GM12878 (cell line): ENCODE data around the gene CORO7. TPM values are rescaled to one million over a fixed set of nuclear protein-coding genes. Genes with fewer than 3 reads are reported as not detected.

Experiments
- ATAC-seq: fragments of 200-7000 bp; cut with Tn5 transposase; 3 replicates; pipeline ENCODE4 v1.9.1; 2020; ENCODE audit warnings: mild to moderate bottlenecking, moderate library complexity
- BruUV-seq: library from RNA; stranded (reverse); fragments of 400-500 nt; replicated peaks from 2 replicates; lab custom pipeline; 2021; lab: Mats Ljungman, UMichigan
- CTCF ChIA-PET: fragments of 300-600 bp; sonication (Branson Sonifier 250); formaldehyde crosslinking; extraction: SDS; loops from one replicate; lab custom pipeline; 2021; ENCODE audit warnings: inconsistent platforms; lab: Yijun Ruan, JAX
- POLR2A ChIA-PET: fragments of 350-600 bp; formaldehyde crosslinking; extraction: SDS; loops from one replicate; lab custom pipeline; 2021; ENCODE audit warnings: inconsistent platforms; lab: Charles Lee
- RAD21 ChIA-PET: fragments of 300-600 bp; sonication (Branson Sonifier 250); formaldehyde crosslinking; loops from one replicate; lab custom pipeline; 2023; ENCODE audit warnings: antibody characterized with exemption; ENCODE audit not compliant: unreplicated experiment; lab: Charles Lee
- SMC1A ChIA-PET: fragments of 300-600 bp; sonication (Branson Sonifier 250); formaldehyde crosslinking; loops from one replicate; lab custom pipeline; 2023; ENCODE audit not compliant: unreplicated experiment, uncharacterized antibody; lab: Charles Lee
- DNase-seq: peaks from one replicate; pipeline ENCODE4 v3.0.0-alpha.2; 2011; ENCODE audit warnings: low read depth, low spot score
- FAIRE-seq: peaks from 3 replicates; lab custom pipeline; 2011; peaks lifted over from hg19 to GRCh38; lab: Jason Lieb, UNC
- H2AFZ ChIP-seq: 2 replicates; pipeline ENCODE4 v1.6.0; 2011; ENCODE audit warnings: low read depth, low read length, control low read depth; ENCODE audit not compliant: control insufficient read depth
- H3K27ac ChIP-seq: 2 replicates; pipeline ENCODE4 v1.5.1; 2011; ENCODE audit warnings: control low read depth; ENCODE audit not compliant: control insufficient read depth, insufficient read depth
- H3K27me3 ChIP-seq, 2 experiments: replicated peaks in 1 of 2; 2 replicates each; pipeline versions ENCODE4 v1.6.0 to v1.6.1; 2011; ENCODE audit warnings: low read length in 1 of 2; ENCODE audit not compliant: control insufficient read depth in 2 of 2, insufficient read depth in 2 of 2
- H3K36me3 ChIP-seq, 2 experiments: 2 replicates each; pipeline ENCODE4 v1.5.1; 2011; ENCODE audit warnings: low read length in 1 of 2; ENCODE audit not compliant: control insufficient read depth in 2 of 2, insufficient read depth in 2 of 2
- H3K4me1 ChIP-seq: 2 replicates; pipeline ENCODE4 v1.6.1; 2011; ENCODE audit warnings: mild to moderate bottlenecking, low read length, moderate library complexity, mixed read lengths; ENCODE audit not compliant: control insufficient read depth, insufficient read depth
- H3K4me2 ChIP-seq: 2 replicates; pipeline ENCODE4 v1.6.0; 2011; ENCODE audit warnings: control low read depth; ENCODE audit not compliant: control insufficient read depth, insufficient read depth
- H3K4me3 ChIP-seq: fragments of 200-600 bp; sonication (generic); 2 replicates; pipeline ENCODE4 v1.5.1; 2016
- H3K79me2 ChIP-seq: 2 replicates; pipeline ENCODE4 v1.6.0; 2011; ENCODE audit warnings: low read length; ENCODE audit not compliant: control insufficient read depth, insufficient read depth
- H3K9ac ChIP-seq: 2 replicates; pipeline ENCODE4 v1.8.0; 2011; ENCODE audit warnings: low read length, control low read depth, mixed read lengths; ENCODE audit not compliant: control insufficient read depth, insufficient read depth
- H3K9me3 ChIP-seq: replicated peaks from 3 replicates; pipeline ENCODE4 v1.5.1; 2011; ENCODE audit warnings: mild to moderate bottlenecking, low read length; ENCODE audit not compliant: control insufficient read depth, insufficient read depth
- H4K20me1 ChIP-seq: 2 replicates; pipeline ENCODE4 v1.6.0; 2011; ENCODE audit not compliant: control insufficient read depth, insufficient read depth
- JUND ChIP-seq: IDR thresholded peaks from 2 replicates; pipeline ENCODE4 v1.6.1; 2012; ENCODE audit warnings: low read depth, mild to moderate bottlenecking, low read length, improper control_type of control experiment, moderate library complexity
- POLR2A ChIP-seq: IDR thresholded peaks from 2 replicates; pipeline ENCODE4 v1.6.1; 2011; ENCODE audit warnings: low read depth, mild to moderate bottlenecking, low read length
- WGBS: methylation state at CpG from one replicate; pipeline ENCODE4 v1.1.6; 2016; ENCODE audit warnings: low lambda C conversion rate; ENCODE audit not compliant: insufficient replicate concordance, insufficient coverage; ENCODE audit errors: missing lambda C conversion rate; 5-methylcytosine and 5-hydroxymethylcytosine counted together
- in situ Hi-C: fragments of 300-500 bp; cut with MboI; formaldehyde crosslinking; loops from 9 replicates; pipeline ENCODE4 v1.14.3; 2018; ENCODE audit warnings: mixed read lengths
- intact Hi-C: fragments of 100-400 bp; cut with micrococcal nuclease; formaldehyde crosslinking; loops from one replicate; pipeline ENCODE4 v1.14.2; 2022; ENCODE audit not compliant: unreplicated experiment
- polyA plus RNA-seq, 11 experiments: library from polyadenylated mRNA; depleted of rRNA in 4 of 11; unstranded in 6 of 11; stranded (reverse) in 5 of 11; fragments of >200 nt; fragmentation: Nextera tagmentation in 4 of 11; fragmentation: Illumina TruSeq in 1 of 11; extraction: Ambion mirVana in 4 of 11; extraction: Trizol in 1 of 11; gene quantifications; 1 replicate in 1 of 11; 2 replicates in 10 of 11; pipeline versions ENCODE4 v1.2.1 to v1.2.3, GENCODE V29; 2011 to 2016; ENCODE audit warnings: inconsistent platforms in 2 of 11, missing spikeins in 2 of 11, low read depth in 1 of 11
- total RNA-seq, 4 experiments: library from RNA; depleted of rRNA in 3 of 4; stranded (reverse); fragments of >200 nt in 3 of 4; fragmentation: Illumina TruSeq in 1 of 4; extraction: Trizol in 1 of 4; gene quantifications; 2 replicates each; pipeline versions ENCODE4 v1.2.1 to v1.2.3, GENCODE V29; 2013 to 2021
- TF ChIP-seq, protein P1 (sequence below): fragments of 450-650 bp; IDR thresholded peaks from 2 replicates; pipeline ENCODE4 v1.6.1; 2014; ENCODE audit warnings: mild to moderate bottlenecking

Gene CORO7
- total and polyA plus RNA-seq, 10 of the 15 experiments (the other 5 are each of a cell fraction or from before 2014, with no cell fraction given), result 0.64 to 89.2 (median 43.7) TPM

DNA sequence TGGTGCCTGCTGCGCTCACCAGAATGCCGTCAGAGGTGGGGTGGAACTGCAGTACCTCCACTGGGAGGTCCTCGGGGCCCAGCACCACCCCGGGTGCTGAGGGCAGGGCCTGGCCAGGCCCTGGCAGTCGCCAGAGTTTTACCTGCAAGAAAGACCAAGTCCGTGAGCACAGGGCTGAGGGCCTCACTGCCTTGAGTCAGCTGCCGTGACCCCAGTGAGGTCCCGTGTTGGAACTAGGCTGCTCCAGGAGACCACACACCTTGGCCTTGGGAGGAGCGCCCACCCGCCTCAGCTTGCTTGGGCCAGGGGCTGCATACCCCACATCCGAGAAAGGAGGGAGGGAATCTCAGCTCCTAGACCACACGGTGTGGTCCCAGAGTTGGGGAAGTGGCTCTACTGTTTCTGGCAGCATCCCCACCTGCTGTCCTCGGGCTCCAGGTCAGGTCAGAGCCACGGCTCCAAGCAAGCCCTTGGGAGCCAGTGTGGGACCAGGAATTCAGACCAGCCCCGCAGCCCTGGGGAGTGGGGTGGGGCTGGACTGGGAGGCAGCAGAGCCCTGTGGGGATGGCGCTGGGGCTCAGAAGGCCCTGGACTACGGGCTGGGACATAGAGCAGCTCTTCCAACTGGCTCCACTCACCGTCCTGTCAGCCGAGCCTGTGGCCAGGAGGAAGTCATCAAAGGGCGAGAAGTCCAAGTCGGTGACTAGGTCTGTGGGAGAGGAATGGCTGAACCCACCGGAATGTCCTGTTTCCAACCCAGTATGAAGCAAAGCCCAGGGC lies 8.7 kb downstream of the CORO7 start:
- DNase-seq (no peak), ATAC-seq (no peak), FAIRE-seq (no peak)
- peaks cover under 1% of the 10 kb centered on the region for H4K20me1 ChIP-seq
- BruUV-seq, result no TSS peak
- no peaks in the 10 kb centered on the region for H3K27me3 ChIP-seq
- no peak overlapping the region for H3K4me2 ChIP-seq
- H3K79me2 ChIP-seq, result peaks cover 7% of the 10 kb centered on the region
- H3K9me3 ChIP-seq, result no peaks in the 10 kb centered on the region
- SMC1A ChIA-PET, result no interaction called here
- H3K4me1 ChIP-seq, result no peaks in the 10 kb centered on the region
- POLR2A ChIA-PET, result no interaction called here
- H3K36me3 ChIP-seq, result peaks cover 22 to 41% of the 10 kb centered on the region in 2 experiments; a peak in 3 of 4 replicates
- no peak overlapping the region for H3K9ac ChIP-seq
- no peak overlapping the region for H3K4me3 ChIP-seq
- intact Hi-C loops, result no loop called here
- H2AFZ ChIP-seq, result no peak overlapping the region
- CTCF ChIA-PET, result no interaction called here
- 93% methylated on average over 22 of the region's 22 CpGs for WGBS
- TF ChIP-seq, protein P1, sequence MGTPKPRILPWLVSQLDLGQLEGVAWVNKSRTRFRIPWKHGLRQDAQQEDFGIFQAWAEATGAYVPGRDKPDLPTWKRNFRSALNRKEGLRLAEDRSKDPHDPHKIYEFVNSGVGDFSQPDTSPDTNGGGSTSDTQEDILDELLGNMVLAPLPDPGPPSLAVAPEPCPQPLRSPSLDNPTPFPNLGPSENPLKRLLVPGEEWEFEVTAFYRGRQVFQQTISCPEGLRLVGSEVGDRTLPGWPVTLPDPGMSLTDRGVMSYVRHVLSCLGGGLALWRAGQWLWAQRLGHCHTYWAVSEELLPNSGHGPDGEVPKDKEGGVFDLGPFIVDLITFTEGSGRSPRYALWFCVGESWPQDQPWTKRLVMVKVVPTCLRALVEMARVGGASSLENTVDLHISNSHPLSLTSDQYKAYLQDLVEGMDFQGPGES, result no peak
- no peak for TF ChIP-seq JUND
- TF ChIP-seq POLR2A, result peak; percentile 49; the same call in 1 of the 2 replicates
- RAD21 ChIA-PET, result no interaction called here
- H3K27ac ChIP-seq, result no peak overlapping the region
- in situ Hi-C loops, result no loop called here
